Subcutaneous adipose tissue (tissue), 4 donors: Measurements from ENCODE around the gene FUCA2. TPM values are rescaled to one million over a fixed set of nuclear protein-coding genes. Genes with fewer than 3 reads are reported as not detected.

ENCODE experiments used
- total RNA-seq, 4 donors: library from RNA; depleted of rRNA; stranded (reverse); fragments of >200 nt; gene quantifications; one replicate each; pipeline ENCODE4 v1.1.0, GENCODE V29; 2016
- TF ChIP-seq, protein P1 (sequence below): fragments of 450-650 bp; IDR thresholded peaks from one replicate; pipeline ENCODE4 v1.5.1; 2016; ENCODE audit warnings: low read depth, mild to moderate bottlenecking, control low read depth, antibody characterized with exemption, moderate library complexity

FUCA2 gene
- total RNA-seq, 4 donors from 2014 or later, result 30.3 to 46.9 (median 38.7) TPM

DNA sequence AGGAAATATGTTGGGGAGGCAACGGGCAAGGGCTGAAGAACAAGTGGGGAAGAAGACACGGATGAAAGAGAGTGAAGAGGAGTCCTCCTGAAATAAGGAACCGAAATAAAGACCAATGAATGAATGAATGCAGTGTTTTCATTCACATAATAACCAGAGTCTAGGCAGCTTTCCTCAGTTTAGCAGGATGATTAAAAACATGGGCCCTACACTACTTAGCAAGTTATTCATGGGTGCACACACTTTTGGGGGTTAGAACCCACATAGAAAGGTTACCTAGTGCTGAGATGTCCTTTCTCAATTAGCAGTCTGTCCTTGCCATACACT is 5.9 kb upstream of the FUCA2 start:
- TF ChIP-seq, protein P1, sequence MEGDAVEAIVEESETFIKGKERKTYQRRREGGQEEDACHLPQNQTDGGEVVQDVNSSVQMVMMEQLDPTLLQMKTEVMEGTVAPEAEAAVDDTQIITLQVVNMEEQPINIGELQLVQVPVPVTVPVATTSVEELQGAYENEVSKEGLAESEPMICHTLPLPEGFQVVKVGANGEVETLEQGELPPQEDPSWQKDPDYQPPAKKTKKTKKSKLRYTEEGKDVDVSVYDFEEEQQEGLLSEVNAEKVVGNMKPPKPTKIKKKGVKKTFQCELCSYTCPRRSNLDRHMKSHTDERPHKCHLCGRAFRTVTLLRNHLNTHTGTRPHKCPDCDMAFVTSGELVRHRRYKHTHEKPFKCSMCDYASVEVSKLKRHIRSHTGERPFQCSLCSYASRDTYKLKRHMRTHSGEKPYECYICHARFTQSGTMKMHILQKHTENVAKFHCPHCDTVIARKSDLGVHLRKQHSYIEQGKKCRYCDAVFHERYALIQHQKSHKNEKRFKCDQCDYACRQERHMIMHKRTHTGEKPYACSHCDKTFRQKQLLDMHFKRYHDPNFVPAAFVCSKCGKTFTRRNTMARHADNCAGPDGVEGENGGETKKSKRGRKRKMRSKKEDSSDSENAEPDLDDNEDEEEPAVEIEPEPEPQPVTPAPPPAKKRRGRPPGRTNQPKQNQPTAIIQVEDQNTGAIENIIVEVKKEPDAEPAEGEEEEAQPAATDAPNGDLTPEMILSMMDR, result no peak

DNA sequence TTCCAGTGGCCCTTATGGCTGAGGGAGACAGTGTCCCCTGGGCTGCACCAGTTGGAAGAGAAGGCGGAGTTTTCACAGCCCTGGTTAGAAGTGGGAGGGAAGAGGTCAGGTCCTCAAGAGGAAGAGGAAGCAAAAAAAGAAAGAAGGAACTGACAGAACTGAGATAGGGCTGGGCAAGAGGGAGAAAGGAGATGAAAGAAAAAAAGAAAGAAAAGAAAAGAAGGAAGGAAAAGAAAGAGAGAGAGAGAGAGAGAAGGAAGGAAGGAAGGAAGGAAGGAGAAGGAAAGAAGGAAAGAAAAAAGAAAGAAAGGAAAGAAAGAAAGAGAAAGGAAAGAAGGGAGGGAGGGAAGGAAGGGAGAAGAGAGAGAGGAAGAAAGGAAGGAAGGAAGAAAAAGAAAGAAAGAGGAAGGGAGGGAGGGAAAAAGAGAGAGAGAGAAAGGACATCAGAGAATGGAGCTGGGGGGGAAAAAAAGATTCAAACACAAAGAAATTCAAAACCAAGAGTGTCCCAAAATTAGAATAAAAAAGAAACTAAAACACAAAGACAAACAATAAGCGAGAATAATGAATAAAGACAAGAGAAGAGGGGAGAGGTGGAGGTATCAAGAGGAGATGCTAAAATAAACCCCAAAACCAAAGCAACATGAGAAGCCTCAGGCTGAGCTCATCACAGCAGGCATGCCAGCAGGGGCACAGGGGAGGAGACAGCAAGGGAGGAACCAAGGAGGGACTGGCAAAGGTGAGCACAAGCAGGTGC is 5.3 kb upstream of the FUCA2 start:
- TF ChIP-seq, protein P1, result no peak

DNA sequence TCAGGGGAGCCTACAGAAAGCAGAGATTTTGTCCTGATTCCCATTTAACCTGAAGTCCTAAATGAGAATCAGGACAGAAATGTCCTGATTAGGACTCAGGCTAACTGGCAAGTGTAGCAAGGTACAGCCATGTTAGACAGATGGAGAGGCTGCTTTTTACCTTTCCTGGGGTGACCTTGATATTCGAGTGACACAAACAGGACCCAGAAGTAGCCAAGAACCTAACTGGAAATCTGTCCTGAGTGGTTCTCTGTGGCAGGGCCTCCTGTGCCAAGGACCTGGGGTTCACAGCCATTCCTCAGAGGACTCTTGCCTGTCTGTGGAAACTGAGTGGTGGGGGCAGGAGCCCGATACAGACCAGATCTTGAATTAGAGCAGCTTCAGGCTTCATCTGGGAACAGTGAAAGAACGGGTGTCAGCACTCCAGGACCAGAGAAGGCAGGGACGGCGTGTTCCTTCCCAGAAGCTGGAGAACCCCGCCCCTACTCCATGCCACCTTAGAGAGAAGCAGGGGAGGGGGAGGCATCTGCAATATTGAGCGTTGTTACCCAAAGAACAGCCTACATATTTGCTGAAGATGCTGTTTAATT is 4.3 kb upstream of the FUCA2 start:
- TF ChIP-seq, protein P1, result no peak

DNA sequence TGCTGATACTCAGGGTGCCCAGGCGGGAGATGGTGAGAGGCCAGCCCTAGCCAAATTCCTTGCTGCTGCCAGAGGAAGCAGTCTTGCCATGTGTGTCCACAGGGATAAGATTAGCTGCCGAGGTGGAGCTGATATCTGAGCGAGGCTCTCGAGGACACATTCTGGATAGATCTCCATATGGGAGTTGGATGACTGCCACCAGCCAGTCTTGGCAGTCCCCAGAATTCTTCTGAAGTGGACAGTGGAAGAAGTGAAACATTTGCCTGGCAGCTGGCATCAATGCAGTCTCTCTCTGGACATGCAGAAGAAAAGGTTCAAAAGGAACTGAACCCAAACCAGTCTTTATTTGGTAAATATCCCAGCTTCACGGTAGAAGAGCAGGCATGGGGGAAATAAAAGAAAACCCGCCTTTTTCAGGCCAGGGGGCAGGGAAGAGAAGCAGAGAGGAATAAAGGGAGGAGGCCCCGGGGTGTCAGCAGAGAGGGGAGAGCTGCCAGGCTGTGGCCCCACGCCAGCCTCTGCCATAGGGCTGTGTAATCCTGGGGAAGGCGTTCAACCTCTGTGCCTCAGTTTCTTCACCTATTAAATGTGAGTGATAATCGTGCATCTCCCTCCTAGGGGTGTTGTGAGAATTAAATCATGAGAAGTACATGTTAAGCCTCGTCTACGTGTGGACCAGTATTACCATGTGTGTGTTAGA is 3.7 kb upstream of the FUCA2 start:
- TF ChIP-seq, protein P1, result no peak

DNA sequence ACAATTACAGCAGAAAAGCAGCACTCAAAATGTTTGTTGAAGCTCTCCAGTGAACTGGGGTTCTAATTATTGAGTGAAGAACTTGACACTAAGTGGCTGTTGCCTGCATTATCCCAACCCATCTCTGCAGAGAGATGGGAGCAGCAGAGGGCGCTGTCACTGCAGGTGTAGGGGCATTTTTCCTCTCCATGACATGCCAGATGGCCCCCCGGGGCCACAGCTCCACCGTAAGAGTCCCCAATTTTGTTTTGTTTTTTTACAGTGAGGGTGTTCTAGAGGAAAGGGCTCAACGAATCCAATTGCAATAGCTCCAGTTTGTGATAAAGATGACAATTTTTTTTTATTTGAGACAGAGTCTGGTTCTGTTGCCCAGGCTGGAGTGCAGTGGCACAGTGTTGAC is 1.9 kb upstream of the FUCA2 start:
- TF ChIP-seq, protein P1, result no peak

DNA sequence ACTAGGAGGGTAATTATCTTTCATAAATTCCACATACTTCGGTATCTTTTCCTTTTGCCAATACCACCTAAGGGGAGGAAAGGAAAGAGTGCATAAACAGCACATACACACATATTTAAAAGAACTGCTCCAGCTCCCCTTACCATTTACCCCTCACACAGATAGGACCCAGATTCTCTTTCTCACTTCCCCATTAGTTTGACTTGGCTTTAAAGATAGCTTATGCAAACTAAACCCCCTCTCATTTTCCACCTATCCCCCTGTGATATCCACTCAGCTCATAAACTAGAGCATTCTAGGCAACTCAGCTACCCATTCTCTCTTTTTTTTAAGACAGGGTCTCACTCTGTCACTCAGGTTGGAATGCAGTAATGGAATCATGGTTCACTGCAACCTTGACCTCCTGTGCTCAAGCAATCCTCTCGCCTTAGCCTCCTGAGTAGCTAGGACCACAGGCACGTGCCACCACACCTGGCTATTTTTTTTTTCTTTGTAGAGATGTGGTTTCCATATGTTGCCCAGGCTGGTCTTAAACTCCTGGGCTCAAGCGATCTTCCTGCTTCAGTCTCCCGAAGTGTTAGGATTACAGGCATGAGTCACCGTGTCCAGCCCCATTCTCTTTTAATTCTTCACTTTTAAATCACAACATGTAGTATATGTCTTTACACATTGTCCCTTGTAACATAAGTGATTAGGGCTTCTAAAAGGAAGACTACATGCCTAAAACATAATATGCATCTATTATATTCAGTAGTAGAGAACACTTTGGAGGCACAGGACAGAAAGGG is 4.0 kb downstream of the FUCA2 start:
- TF ChIP-seq, protein P1, result no peak

- TF ChIP-seq, protein P1, result no peak
Observed at GRCh38 chr6:143506620-143507019, 4.9 kb downstream of the FUCA2 start.
